ENCODE measurements around the gene AKR7A3. TPM values are rescaled to one million over a fixed set of nuclear protein-coding genes. Genes with fewer than 3 reads are reported as not detected.

AKR7A3 gene
- total RNA-seq, 1 experiment from 2014 or later: 1.5 TPM

DNA sequence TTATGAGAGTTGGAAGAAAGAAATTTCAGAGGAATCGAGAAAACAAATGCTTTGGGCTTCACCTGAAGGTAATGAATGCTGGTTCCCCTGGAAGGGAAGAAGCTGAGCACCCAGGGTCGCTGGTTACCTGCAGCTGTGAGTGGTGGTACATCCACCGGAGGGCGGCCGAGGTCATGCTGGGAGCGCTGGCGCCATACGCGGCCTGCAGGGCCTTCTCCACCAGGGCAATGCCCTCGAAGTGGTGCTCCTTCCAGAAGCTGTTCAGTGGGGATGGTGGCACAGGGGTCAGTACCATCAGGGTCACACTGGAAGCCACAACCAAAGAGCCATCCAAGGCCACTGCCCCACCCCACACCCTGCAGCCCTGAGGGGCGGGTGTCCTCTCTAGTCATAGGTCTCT is 20.1 kb downstream of the AKR7A3 start (continued):
- TF ChIP-seq, protein P1, sequence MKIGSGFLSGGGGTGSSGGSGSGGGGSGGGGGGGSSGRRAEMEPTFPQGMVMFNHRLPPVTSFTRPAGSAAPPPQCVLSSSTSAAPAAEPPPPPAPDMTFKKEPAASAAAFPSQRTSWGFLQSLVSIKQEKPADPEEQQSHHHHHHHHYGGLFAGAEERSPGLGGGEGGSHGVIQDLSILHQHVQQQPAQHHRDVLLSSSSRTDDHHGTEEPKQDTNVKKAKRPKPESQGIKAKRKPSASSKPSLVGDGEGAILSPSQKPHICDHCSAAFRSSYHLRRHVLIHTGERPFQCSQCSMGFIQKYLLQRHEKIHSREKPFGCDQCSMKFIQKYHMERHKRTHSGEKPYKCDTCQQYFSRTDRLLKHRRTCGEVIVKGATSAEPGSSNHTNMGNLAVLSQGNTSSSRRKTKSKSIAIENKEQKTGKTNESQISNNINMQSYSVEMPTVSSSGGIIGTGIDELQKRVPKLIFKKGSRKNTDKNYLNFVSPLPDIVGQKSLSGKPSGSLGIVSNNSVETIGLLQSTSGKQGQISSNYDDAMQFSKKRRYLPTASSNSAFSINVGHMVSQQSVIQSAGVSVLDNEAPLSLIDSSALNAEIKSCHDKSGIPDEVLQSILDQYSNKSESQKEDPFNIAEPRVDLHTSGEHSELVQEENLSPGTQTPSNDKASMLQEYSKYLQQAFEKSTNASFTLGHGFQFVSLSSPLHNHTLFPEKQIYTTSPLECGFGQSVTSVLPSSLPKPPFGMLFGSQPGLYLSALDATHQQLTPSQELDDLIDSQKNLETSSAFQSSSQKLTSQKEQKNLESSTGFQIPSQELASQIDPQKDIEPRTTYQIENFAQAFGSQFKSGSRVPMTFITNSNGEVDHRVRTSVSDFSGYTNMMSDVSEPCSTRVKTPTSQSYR (CRISPR knock-in tag; IDR thresholded peaks at IDR 0.05): no peak
- TF ChIP-seq, protein P2, sequence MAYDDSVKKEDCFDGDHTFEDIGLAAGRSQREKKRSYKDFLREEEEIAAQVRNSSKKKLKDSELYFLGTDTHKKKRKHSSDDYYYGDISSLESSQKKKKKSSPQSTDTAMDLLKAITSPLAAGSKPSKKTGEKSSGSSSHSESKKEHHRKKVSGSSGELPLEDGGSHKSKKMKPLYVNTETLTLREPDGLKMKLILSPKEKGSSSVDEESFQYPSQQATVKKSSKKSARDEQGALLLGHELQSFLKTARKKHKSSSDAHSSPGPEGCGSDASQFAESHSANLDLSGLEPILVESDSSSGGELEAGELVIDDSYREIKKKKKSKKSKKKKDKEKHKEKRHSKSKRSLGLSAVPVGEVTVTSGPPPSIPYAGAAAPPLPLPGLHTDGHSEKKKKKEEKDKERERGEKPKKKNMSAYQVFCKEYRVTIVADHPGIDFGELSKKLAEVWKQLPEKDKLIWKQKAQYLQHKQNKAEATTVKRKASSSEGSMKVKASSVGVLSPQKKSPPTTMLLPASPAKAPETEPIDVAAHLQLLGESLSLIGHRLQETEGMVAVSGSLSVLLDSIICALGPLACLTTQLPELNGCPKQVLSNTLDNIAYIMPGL (CRISPR knock-in tag; IDR thresholded peaks at IDR 0.05): no peak
- TF ChIP-seq RELA (CRISPR knock-in tag; IDR thresholded peaks at IDR 0.05; ENCODE audit: borderline replicate concordance): no peak
- no peak for TF ChIP-seq KAT7 (CRISPR knock-in tag; IDR thresholded peaks at IDR 0.05; ENCODE audit: borderline replicate concordance)
- no peak for TF ChIP-seq CREM (CRISPR knock-in tag; IDR thresholded peaks at IDR 0.05)

DNA sequence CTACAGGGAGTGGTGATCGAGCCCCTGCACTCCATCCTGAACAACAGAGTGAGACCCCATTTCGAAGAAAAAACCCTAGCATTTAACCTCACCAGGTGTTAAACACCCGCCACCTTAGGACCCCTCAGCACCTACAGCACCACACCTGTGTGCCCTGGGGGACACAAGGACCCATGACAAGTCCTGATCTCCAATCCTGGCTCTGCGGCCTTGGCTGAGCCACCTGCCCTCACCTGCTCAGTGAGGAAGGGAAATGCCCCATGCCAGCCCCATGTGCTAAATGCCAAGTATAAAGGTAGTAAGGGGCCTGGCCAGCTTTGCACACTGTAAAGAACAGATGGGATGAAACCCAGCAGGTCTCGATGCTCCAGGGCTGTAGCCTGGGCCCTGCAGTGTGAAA is 25.8 kb downstream of the AKR7A3 start:
- ATAC-seq (no peak), DNase-seq (ENCODE audit: low spot score) (no peak)
- POLR2A ChIA-PET: no interaction called here
- TF ChIP-seq, protein P3, sequence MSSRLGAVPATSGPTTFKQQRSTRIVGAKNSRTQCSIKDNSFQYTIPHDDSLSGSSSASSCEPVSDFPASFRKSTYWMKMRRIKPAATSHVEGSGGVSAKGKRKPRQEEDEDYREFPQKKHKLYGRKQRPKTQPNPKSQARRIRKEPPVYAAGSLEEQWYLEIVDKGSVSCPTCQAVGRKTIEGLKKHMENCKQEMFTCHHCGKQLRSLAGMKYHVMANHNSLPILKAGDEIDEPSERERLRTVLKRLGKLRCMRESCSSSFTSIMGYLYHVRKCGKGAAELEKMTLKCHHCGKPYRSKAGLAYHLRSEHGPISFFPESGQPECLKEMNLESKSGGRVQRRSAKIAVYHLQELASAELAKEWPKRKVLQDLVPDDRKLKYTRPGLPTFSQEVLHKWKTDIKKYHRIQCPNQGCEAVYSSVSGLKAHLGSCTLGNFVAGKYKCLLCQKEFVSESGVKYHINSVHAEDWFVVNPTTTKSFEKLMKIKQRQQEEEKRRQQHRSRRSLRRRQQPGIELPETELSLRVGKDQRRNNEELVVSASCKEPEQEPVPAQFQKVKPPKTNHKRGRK (CRISPR knock-in tag; IDR thresholded peaks at IDR 0.05; ENCODE audit: borderline replicate concordance): no peak
- no peak for TF ChIP-seq ZNF263 (CRISPR knock-in tag; IDR thresholded peaks at IDR 0.05; ENCODE audit: low read depth)
- TF ChIP-seq, protein P4, sequence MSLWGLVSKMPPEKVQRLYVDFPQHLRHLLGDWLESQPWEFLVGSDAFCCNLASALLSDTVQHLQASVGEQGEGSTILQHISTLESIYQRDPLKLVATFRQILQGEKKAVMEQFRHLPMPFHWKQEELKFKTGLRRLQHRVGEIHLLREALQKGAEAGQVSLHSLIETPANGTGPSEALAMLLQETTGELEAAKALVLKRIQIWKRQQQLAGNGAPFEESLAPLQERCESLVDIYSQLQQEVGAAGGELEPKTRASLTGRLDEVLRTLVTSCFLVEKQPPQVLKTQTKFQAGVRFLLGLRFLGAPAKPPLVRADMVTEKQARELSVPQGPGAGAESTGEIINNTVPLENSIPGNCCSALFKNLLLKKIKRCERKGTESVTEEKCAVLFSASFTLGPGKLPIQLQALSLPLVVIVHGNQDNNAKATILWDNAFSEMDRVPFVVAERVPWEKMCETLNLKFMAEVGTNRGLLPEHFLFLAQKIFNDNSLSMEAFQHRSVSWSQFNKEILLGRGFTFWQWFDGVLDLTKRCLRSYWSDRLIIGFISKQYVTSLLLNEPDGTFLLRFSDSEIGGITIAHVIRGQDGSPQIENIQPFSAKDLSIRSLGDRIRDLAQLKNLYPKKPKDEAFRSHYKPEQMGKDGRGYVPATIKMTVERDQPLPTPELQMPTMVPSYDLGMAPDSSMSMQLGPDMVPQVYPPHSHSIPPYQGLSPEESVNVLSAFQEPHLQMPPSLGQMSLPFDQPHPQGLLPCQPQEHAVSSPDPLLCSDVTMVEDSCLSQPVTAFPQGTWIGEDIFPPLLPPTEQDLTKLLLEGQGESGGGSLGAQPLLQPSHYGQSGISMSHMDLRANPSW (CRISPR knock-in tag; conservative IDR thresholded peaks at IDR 0.05; ENCODE audit: low read depth): no peak
- TF ChIP-seq, protein P5, sequence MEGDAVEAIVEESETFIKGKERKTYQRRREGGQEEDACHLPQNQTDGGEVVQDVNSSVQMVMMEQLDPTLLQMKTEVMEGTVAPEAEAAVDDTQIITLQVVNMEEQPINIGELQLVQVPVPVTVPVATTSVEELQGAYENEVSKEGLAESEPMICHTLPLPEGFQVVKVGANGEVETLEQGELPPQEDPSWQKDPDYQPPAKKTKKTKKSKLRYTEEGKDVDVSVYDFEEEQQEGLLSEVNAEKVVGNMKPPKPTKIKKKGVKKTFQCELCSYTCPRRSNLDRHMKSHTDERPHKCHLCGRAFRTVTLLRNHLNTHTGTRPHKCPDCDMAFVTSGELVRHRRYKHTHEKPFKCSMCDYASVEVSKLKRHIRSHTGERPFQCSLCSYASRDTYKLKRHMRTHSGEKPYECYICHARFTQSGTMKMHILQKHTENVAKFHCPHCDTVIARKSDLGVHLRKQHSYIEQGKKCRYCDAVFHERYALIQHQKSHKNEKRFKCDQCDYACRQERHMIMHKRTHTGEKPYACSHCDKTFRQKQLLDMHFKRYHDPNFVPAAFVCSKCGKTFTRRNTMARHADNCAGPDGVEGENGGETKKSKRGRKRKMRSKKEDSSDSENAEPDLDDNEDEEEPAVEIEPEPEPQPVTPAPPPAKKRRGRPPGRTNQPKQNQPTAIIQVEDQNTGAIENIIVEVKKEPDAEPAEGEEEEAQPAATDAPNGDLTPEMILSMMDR (IDR thresholded peaks at IDR 0.05): no peak
- TF ChIP-seq GTF2I (CRISPR knock-in tag; conservative IDR thresholded peaks at IDR 0.05): no peak
- TF ChIP-seq, protein P6, sequence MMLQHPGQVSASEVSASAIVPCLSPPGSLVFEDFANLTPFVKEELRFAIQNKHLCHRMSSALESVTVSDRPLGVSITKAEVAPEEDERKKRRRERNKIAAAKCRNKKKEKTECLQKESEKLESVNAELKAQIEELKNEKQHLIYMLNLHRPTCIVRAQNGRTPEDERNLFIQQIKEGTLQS (CRISPR knock-in tag; conservative IDR thresholded peaks at IDR 0.05): no peak
- TF ChIP-seq, protein P7, sequence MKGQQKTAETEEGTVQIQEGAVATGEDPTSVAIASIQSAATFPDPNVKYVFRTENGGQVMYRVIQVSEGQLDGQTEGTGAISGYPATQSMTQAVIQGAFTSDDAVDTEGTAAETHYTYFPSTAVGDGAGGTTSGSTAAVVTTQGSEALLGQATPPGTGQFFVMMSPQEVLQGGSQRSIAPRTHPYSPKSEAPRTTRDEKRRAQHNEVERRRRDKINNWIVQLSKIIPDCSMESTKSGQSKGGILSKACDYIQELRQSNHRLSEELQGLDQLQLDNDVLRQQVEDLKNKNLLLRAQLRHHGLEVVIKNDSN (CRISPR knock-in tag; IDR thresholded peaks at IDR 0.05): no peak
- TF ChIP-seq GRHL2 (CRISPR knock-in tag; IDR thresholded peaks at IDR 0.05; ENCODE audit: insufficient replicate concordance, severe bottlenecking): no peak
- TF ChIP-seq, protein P8, sequence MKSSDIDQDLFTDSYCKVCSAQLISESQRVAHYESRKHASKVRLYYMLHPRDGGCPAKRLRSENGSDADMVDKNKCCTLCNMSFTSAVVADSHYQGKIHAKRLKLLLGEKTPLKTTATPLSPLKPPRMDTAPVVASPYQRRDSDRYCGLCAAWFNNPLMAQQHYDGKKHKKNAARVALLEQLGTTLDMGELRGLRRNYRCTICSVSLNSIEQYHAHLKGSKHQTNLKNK (CRISPR knock-in tag; IDR thresholded peaks at IDR 0.05): no peak
- TF ChIP-seq, protein P9, sequence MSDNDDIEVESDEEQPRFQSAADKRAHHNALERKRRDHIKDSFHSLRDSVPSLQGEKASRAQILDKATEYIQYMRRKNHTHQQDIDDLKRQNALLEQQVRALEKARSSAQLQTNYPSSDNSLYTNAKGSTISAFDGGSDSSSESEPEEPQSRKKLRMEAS (CRISPR knock-in tag; IDR thresholded peaks at IDR 0.05): no peak
- no peak for TF ChIP-seq ZBTB21 (CRISPR knock-in tag; IDR thresholded peaks at IDR 0.05; ENCODE audit: borderline replicate concordance)
- TF ChIP-seq ZNF232 (CRISPR knock-in tag; IDR thresholded peaks at IDR 0.05): no peak
- no peak for TF ChIP-seq NR3C1 (CRISPR knock-in tag; conservative IDR thresholded peaks at IDR 0.05; ENCODE audit: low read depth)
- TF ChIP-seq, protein P10, sequence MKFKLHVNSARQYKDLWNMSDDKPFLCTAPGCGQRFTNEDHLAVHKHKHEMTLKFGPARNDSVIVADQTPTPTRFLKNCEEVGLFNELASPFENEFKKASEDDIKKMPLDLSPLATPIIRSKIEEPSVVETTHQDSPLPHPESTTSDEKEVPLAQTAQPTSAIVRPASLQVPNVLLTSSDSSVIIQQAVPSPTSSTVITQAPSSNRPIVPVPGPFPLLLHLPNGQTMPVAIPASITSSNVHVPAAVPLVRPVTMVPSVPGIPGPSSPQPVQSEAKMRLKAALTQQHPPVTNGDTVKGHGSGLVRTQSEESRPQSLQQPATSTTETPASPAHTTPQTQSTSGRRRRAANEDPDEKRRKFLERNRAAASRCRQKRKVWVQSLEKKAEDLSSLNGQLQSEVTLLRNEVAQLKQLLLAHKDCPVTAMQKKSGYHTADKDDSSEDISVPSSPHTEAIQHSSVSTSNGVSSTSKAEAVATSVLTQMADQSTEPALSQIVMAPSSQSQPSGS (CRISPR knock-in tag; IDR thresholded peaks at IDR 0.05; ENCODE audit: borderline replicate concordance, low read depth): no peak
- TF ChIP-seq ETV6 (CRISPR knock-in tag; IDR thresholded peaks at IDR 0.05): no peak
- CTCF ChIA-PET: interaction anchor here (1.5 kb wide), 1 partner anchor 22 kb away, joined by 4 read pairs; no protein-coding TSS in a partner anchor
- Mint-ChIP-seq H3K9me3 (no peaks in the 10 kb centered on the region), H3K27me3 (ENCODE audit: low read depth) (no peaks in the 10 kb centered on the region; the same call in none of the 2 replicates), H3K4me3 (no peak overlapping the region), H3K36me3 (peaks cover 21% of the 10 kb centered on the region), H3K27ac (no peak overlapping the region), H3K4me1 (no peaks in the 10 kb centered on the region)
